ENCODE data around the gene PHF21A. TPM values are rescaled to one million over a fixed set of nuclear protein-coding genes. Genes with fewer than 3 reads are reported as not detected.

The PHF21A gene
- total and polyA plus RNA-seq, 7 donors: 4.1 to 21.3 (median 17.2) TPM

- intact Hi-C loops (cut with DNase I): no loop called here
Observed at GRCh38 chr11:46038529-46038928, 82.7 kb downstream of the PHF21A start.

DNA sequence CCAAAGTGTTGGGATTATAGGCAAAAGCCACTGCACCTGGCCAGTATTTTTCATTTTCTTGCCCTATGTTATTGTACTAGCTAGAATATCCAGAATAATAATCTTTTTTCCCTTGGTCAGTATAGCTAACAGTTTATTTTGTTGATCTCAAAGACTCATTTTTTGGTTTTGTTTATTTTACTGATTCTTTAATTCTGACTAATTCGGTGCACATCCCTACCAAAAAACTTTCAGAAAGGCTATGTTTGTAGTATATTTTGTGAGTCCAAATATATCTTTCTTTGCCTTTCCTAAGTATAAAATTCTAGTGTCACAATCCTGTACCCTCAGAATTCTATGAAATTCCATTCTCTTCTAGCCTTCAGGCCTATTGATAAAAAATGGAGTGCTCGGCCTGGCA lies 84.3 kb downstream of the PHF21A start:
- H3K4me1 ChIP-seq: peaks cover 4% of the 10 kb centered on the region
- no peak for DNase-seq
- no peak overlapping the region for H3K27ac ChIP-seq
- no peak overlapping the region for H3K4me3 ChIP-seq
- no peaks in the 10 kb centered on the region for H3K9me3 ChIP-seq
- no peaks in the 10 kb centered on the region for H3K27me3 ChIP-seq (ENCODE audit: insufficient read depth in 3 of 3, low read length in 2 of 3)
- H3K36me3 ChIP-seq (ENCODE audit: insufficient read depth in 1 of 2, low read depth in 1 of 2): no peaks in the 10 kb centered on the region
- TF ChIP-seq CTCF (IDR thresholded peaks at IDR 0.05): no peak
- 98 to 100% (median 98%) methylated on average over 2 of the region's 2 CpGs for WGBS, 3 donors
- no peak for ATAC-seq
- intact Hi-C loops (cut with DNase I): no loop called here

More at GRCh38 chr11:46038529-46038928, 82.7 kb downstream of the PHF21A start:
- H3K27me3 ChIP-seq (ENCODE audit: insufficient read depth in 3 of 3, low read length in 2 of 3): no peaks in the 10 kb centered on the region
- no peak for TF ChIP-seq CTCF (IDR thresholded peaks at IDR 0.05)
- H3K4me1 ChIP-seq: peaks cover 4% of the 10 kb centered on the region
- WGBS, 3 donors: 84 to 96% (median 87%) methylated on average over 3 of the region's 3 CpGs
- no peaks in the 10 kb centered on the region for H3K9me3 ChIP-seq
- no peak overlapping the region for H3K4me3 ChIP-seq
- H3K27ac ChIP-seq: no peak overlapping the region
- no peak for DNase-seq
- ATAC-seq: no peak
- H3K36me3 ChIP-seq (ENCODE audit: insufficient read depth in 1 of 2, low read depth in 1 of 2): no peaks in the 10 kb centered on the region

DNA sequence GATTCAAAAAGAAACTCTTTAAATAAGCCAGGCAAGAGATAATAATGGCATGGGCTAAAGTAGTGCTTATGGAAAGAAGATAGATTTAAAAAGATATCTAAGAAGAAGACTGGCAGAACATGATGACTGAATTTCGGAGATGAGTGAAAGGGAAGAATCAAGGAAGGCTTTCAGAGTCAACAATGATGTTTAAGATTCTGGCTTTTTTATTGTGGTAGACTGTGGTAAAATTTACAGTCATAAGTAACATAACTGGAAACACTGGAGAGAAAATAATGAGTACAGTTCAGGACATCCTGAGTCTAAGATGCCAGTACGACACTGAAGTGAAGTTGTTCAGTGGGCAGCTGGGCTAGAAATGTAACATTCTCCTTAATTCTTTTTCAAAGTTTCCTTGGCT lies 85.2 kb downstream of the PHF21A start:
- ATAC-seq (no peak), DNase-seq (no peak)
- no peaks in the 10 kb centered on the region for H3K9me3 ChIP-seq
- H3K27ac ChIP-seq: no peak overlapping the region
- H3K36me3 ChIP-seq (ENCODE audit: insufficient read depth in 1 of 2, low read depth in 1 of 2): no peaks in the 10 kb centered on the region
- intact Hi-C loops (cut with DNase I): no loop called here
- no peak for TF ChIP-seq CTCF (IDR thresholded peaks at IDR 0.05)
- 94 to 97% (median 95%) methylated on average over 2 of the region's 2 CpGs for WGBS, 3 donors
- H3K27me3 ChIP-seq (ENCODE audit: insufficient read depth in 3 of 3, low read length in 2 of 3): no peaks in the 10 kb centered on the region
- peaks cover 4% of the 10 kb centered on the region for H3K4me1 ChIP-seq
- no peak overlapping the region for H3K4me3 ChIP-seq

DNA sequence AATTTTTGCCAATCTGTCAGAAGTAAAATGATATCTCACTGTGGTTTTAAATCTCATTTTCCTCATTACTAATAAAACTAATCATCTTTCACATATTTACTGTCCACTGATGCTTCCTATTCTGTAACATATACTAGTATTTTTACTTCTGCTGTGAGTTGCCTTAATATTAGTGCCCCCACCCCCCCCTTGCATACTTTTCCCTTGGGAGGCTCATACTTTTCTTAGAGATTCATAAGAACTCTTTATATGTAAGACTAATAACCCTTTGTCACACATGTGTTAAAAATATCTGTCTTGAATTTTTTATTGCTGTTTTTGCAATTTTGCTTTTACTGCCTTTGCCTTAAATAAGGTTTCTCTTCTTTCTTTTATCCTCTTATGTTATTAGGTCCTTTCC lies 87.2 kb downstream of the PHF21A start:
- Histone ChIP-seq H3K36me3 (ENCODE audit: insufficient read depth in 1 of 2, low read depth in 1 of 2) (no peaks in the 10 kb centered on the region), H3K27me3 (ENCODE audit: insufficient read depth in 3 of 3, low read length in 2 of 3) (no peaks in the 10 kb centered on the region), H3K9me3 (no peaks in the 10 kb centered on the region), H3K4me1 (no peaks in the 10 kb centered on the region), H3K27ac (no peak overlapping the region), H3K4me3 (no peak overlapping the region)
- ATAC-seq (no peak), DNase-seq (no peak)
- intact Hi-C loops (cut with DNase I): no loop called here
- TF ChIP-seq CTCF (IDR thresholded peaks at IDR 0.05): no peak

DNA sequence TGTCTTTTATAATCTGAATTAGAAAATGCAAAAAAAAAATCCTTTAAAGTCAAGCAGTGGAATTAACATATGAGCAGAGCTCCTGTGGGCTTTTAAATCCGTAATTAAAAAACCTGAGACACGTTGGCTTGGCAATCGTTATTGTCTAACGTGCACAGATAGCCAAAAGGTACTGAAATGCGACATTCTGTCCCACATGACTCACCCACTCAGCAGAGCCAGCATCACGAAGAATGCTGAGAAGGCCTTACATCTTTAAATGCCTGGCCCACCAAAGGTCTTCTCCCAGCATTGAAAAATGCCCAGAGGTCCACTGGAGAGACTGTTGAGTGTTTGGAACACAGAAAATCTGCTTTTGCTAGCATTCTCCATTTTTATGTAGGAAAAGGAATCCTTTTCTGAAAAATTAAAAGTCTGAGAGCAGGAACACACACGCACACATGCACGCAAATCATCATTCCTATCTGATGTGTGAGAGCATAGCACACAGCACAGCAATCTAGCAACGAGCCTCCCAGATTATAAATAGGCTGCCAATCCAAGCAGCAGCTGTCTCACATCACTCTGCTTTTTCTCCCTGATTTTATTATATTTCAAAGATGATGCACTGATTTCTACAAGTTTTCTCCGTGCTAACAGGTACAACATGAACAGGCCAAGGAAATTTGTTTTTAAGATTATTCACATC lies 94.5 kb downstream of the PHF21A start:
- ATAC-seq (peak in 2 of 4 donors; percentile 66 to 73), DNase-seq (no peak)
- Histone ChIP-seq H3K27me3 (ENCODE audit: insufficient read depth in 3 of 3, low read length in 2 of 3) (no peaks in the 10 kb centered on the region), H3K4me3 (no peak overlapping the region), H3K9me3 (no peaks in the 10 kb centered on the region), H3K36me3 (ENCODE audit: insufficient read depth in 1 of 2, low read depth in 1 of 2) (no peaks in the 10 kb centered on the region), H3K27ac (no peak overlapping the region), H3K4me1 (peaks cover 19% of the 10 kb centered on the region)
- intact Hi-C loops (cut with DNase I): no loop called here
- TF ChIP-seq CTCF (IDR thresholded peaks at IDR 0.05): no peak
- WGBS, 3 donors: 38 to 56% (median 44%) methylated on average over 10 of the region's 10 CpGs

Measured in psoas muscle (tissue), 8 donors.